Stimulated activated memory B cell treated with anti-CD40 and anti-IgM and Interleukin-4, amounts not matched to agents 10 μg/mL and 1 μg/mL and 100 μg/mL, for 72 hours (primary cell): ENCODE results near the gene ETV3.

Source experiments
- ATAC-seq: fragments of 150-1000 bp; cut with Tn5 transposase; 2 replicates; pipeline ENCODE4 v1.10.0; 2021
- H3K27ac Mint-ChIP-seq: one replicate; pipeline ENCODE4 v1.8.0; 2022; ENCODE audit warnings: mild to moderate bottlenecking, mixed read lengths
- H3K27me3 Mint-ChIP-seq: one replicate; pipeline ENCODE4 v1.8.0; 2022; ENCODE audit warnings: mixed read lengths
- H3K36me3 Mint-ChIP-seq: one replicate; pipeline ENCODE4 v1.8.0; 2022; ENCODE audit warnings: mixed read lengths
- H3K4me1 Mint-ChIP-seq: one replicate; pipeline ENCODE4 v1.8.0; 2022; ENCODE audit warnings: mixed read lengths
- H3K4me3 Mint-ChIP-seq: one replicate; pipeline ENCODE4 v1.8.0; 2022; ENCODE audit warnings: mild to moderate bottlenecking, moderate library complexity, mixed read lengths
- H3K9me3 Mint-ChIP-seq: one replicate; pipeline ENCODE4 v1.8.0; 2022; ENCODE audit warnings: mixed read lengths

ETV3 gene

DNA sequence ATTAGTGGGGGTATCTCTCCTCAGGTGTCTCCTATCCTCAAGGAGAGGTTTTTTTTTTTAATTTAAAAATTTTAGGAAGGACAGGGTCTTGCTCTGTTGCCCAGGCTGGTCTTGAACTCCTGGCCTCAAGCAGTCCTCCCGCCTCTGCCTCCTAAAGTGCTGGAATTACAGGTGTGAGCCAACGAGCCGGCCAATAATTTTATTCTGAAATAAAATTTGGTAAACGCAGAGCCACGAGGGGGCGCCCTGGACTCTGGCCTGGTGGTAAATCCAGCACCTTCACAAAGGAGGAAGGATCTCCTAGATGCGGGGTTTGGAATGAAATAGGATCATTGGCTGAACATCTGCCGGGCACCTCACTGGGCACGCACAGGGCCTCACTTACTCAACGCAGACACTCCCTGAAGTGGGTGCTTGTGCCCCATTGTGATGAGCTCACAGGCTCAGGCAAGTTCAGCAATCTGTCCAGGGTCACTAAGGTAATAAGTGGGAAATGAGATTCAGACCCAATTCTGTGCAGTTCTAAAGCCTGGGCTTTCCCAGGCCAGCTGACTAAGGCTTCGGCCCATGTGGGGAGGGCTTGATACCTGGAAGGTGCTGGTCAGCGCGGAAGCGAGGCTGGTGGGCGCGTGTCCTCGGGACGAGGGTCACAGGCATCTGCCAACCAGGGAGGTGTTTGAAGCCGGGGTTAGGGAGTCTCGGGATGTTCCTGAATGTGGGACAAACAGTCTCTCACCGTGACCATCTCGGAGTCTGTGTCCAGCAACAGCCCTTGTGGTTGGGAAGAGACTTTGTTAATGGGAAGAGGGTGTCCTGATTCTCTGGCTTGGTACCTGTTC, 32.7 kb upstream of the ETV3 start:
- H3K27me3 Mint-ChIP-seq, result peaks cover 68% of the 10 kb centered on the region
- no peaks in the 10 kb centered on the region for H3K36me3 Mint-ChIP-seq
- no peak overlapping the region for H3K4me3 Mint-ChIP-seq
- no peak for ATAC-seq
- H3K27ac Mint-ChIP-seq, result no peak overlapping the region
- H3K4me1 Mint-ChIP-seq, result peaks cover 33% of the 10 kb centered on the region
- H3K9me3 Mint-ChIP-seq, result no peaks in the 10 kb centered on the region

DNA sequence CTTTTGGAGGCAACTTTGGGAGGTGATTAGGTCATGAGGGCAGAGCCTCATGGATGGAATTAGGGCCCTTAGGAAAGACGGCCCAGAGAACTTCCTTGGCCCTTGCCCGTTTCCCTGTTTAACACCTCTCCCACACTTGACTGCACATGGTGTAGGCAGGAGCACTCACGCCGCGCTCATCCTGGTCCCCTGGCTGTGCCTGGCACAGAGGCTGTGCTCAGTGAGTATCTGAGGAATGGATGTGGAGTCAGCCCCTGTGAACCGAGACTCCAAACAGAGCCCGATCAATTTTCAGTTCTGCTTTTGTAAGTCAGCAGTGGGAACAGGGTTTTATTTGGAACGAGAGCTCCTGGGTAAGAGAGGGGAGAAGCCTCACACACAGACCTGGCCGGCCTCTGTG, 29.8 kb upstream of the ETV3 start:
- Mint-ChIP-seq H3K36me3 (no peaks in the 10 kb centered on the region), H3K27me3 (peaks cover 74% of the 10 kb centered on the region), H3K27ac (no peak overlapping the region), H3K9me3 (no peaks in the 10 kb centered on the region), H3K4me3 (no peak overlapping the region), H3K4me1 (peaks cover 28% of the 10 kb centered on the region)
- no peak for ATAC-seq

DNA sequence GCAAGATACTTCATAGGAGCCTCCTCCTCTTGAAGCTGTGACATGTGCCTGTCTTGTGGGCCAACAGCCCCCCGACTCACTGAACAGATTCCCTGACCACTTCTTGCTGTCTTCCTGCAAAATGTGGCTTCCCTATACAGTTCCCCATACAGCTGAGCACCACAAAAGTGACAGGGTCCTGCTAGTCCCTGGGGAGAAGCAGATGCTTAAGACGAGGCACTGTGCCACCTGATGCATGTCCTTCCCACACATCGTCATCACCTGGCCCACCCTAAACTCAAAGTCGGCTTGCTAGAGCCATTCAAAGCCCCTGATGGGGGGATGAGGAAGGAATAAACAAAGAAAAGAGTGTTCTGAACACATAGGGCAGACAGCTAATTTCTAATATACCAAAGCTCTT, 29.2 kb upstream of the ETV3 start:
- Mint-ChIP-seq H3K27me3 (peaks cover 71% of the 10 kb centered on the region), H3K27ac (no peak overlapping the region), H3K9me3 (no peaks in the 10 kb centered on the region), H3K4me1 (peaks cover 28% of the 10 kb centered on the region), H3K36me3 (no peaks in the 10 kb centered on the region), H3K4me3 (no peak overlapping the region)
- no peak for ATAC-seq

DNA sequence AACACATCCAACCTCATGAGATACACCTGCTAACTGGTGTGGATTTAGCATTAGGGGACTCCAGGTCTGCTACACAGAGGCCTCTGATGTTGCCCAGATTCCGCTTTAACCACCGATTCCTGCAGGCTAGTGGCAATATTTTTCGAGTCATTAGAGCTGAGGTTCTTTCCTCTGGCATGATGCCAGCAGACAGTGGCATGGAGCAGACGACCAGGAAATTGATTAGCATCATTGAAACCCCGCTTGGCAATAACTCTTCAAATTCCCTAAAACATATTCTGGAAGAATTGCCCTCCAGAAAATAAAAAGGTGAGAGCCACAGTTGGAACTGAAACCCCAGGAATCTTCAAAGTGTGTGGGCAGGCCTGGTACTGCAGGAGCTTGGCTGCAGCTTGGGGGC, 28.4 kb upstream of the ETV3 start:
- no peak overlapping the region for H3K27ac Mint-ChIP-seq
- no peaks in the 10 kb centered on the region for H3K9me3 Mint-ChIP-seq
- H3K4me1 Mint-ChIP-seq, result peaks cover 26% of the 10 kb centered on the region
- H3K27me3 Mint-ChIP-seq, result peaks cover 70% of the 10 kb centered on the region
- no peak overlapping the region for H3K4me3 Mint-ChIP-seq
- no peaks in the 10 kb centered on the region for H3K36me3 Mint-ChIP-seq
- no peak for ATAC-seq

DNA sequence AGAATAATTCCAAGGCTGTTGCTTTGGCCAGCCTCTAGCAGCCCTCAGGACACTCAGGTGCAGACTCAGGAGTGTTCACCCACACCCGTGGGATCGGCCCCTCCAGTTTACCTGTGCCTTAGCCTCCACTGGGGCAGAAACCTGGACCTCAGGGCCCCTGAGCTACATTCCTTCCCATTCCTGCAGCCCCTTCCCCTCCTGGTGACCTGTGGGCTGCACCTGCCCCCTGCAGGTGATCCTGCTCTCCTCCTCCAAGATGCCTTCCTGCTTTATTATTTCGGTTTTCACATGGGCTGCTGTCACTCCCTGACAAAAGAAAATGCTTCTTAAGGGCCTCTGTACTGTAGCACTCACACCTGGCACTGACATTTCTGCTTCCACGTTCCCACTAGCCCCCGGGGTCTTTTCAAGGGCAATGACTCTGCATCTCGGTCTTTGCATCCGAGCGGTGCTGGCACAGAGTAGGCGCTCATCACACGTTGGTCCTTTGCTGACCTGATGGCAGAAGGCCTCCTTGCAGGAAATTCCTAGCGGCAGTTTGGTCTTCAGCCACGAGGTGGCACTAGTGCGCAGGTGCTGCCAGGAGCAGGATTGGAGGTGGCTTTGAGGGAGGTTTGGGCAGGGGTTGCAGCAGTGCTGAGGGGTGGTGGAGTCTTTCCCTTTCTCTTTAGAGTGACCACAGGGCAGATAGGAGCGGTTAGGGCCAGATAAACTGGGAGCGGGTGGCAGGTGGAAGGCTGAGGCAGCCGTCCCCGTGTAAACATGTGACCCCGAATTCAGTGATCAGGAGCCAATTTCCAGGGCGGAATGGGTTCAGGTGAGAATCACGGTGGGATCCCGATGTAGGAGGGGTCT, 25.3 kb upstream of the ETV3 start:
- Mint-ChIP-seq H3K4me3 (no peak overlapping the region), H3K36me3 (no peaks in the 10 kb centered on the region), H3K9me3 (no peaks in the 10 kb centered on the region), H3K27me3 (peaks cover 69% of the 10 kb centered on the region), H3K27ac (no peak overlapping the region), H3K4me1 (peaks cover 22% of the 10 kb centered on the region)
- ATAC-seq, result peak; percentile 63

DNA sequence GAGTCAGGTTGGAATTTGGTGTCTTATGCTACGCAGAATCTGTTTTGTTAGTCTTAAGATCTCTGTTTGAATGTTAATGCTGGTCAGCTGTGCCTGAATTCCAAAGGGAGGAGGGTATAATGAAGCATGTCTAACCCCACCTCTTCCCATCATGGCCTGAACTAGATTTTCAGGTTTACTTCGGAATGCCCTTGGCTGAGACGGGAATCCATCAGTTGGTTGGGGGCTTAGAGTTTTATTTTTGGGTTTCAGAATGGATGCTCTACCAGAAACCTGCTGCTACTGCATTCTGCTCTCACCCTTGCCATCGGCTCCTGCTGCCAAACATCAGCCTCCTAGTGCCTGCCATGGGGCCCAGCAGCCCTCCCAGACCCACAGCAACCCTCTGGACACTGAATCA, 24.1 kb upstream of the ETV3 start:
- Mint-ChIP-seq H3K36me3 (no peaks in the 10 kb centered on the region), H3K27ac (no peak overlapping the region), H3K27me3 (peaks cover 68% of the 10 kb centered on the region), H3K4me1 (peaks cover 13% of the 10 kb centered on the region), H3K9me3 (no peaks in the 10 kb centered on the region), H3K4me3 (no peak overlapping the region)
- no peak for ATAC-seq

DNA sequence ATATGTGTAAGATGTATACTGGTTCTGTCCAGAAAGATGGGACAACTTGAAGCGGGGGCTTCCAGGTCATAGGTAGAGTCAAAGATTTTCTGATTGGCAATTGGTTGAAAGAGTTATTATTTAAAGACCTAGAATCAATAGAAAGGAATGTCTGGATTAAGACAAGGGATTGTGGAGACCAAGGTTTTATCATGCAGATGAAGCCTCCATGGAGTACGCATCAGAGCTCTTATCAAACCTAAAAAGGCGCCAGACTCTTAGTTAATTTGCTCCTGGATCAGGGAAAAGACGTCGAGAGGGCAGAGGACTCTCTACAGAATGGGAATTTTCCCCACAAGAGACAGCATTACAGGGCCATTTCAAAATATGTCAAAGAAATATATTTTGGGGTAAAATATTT, 23.7 kb upstream of the ETV3 start:
- Mint-ChIP-seq H3K27me3 (peaks cover 64% of the 10 kb centered on the region), H3K27ac (no peak overlapping the region), H3K4me1 (peaks cover 8% of the 10 kb centered on the region), H3K9me3 (no peaks in the 10 kb centered on the region), H3K36me3 (no peaks in the 10 kb centered on the region), H3K4me3 (no peak overlapping the region)
- no peak for ATAC-seq

DNA sequence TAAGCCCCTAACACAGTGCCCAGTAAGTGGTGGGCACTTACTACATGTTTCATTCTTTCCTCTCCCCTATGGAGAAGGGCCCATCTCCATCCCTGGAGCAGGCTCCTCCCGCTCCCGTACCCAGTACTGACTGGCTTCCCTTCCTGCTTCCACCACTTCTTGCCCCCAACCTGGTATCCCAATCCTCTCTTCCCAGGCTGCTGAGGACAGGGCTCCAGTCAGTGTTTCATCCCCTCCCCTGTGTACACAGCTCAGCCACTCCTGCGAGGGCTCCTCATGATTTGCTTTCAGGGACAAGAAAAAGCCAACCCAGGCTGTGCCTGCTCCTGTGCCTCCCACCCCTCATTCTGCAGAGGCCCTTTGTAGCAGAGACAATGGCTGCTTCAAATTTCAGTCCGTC, 20.8 kb upstream of the ETV3 start:
- Mint-ChIP-seq H3K36me3 (no peaks in the 10 kb centered on the region), H3K27me3 (peaks cover 64% of the 10 kb centered on the region), H3K27ac (no peak overlapping the region), H3K4me1 (peaks cover 29% of the 10 kb centered on the region), H3K9me3 (no peaks in the 10 kb centered on the region), H3K4me3 (no peak overlapping the region)
- no peak for ATAC-seq

DNA sequence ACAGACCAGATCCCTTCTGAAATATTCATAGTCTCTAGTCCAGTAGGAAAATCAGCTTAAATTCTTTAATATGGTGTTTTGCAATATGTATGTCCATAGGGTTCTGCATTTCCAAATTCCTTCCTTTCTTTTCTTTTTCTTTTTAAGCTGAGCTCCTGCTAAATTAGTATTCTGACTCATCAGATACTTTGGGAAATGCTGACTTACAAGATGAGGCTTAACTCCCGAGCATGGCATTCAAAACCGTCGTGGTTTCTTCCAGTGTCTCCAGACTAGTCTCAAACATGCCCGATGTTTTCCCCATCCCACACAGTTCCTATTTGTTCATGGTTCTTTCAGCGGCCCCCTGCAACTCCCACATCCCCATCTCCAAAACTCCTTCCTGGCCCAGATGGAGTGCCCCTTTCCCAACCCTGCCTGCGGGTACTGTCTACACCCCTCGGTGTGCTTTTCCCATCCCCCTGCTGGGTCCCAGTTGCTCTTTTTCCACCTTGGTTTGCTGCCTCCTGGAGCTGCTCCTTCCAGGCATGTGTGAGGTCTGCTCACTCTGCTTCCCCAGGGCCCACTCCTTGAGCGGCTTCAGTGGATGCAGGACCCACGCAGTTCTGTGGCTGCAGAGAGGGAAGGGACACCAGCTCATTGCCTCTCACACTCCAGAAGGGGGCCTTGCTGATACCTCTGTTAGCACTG, 19.5 kb upstream of the ETV3 start:
- no peak for ATAC-seq
- Mint-ChIP-seq H3K27ac (no peak overlapping the region), H3K4me1 (peaks cover 28% of the 10 kb centered on the region), H3K4me3 (no peak overlapping the region), H3K36me3 (no peaks in the 10 kb centered on the region), H3K9me3 (no peaks in the 10 kb centered on the region), H3K27me3 (peaks cover 63% of the 10 kb centered on the region)

DNA sequence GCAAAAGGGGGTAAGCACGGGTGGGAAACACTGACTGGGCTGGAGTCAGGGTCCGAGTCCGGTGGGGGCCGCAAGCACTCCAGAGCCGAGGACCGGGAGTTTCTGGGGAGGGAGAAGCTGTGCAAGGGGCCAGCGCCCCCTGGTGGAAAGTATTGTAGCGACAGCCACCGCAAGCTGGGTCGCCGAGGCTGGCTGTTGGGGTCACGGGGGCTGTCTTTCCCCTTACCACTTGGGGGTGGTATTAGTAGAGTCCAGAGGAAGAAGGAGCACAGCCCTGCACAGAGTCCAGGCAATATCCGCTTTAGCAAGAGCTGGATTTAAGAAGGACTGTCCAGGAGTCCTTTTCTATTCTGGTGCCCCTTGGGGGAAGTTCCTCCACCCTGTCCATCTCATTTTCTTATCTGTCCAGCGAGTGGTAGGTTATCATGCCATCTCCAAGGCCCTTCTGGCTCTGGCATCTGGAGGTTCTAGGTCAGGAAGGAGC, 17.9 kb upstream of the ETV3 start:
- peaks cover 55% of the 10 kb centered on the region for H3K27me3 Mint-ChIP-seq
- H3K4me1 Mint-ChIP-seq, result peaks cover 29% of the 10 kb centered on the region
- H3K4me3 Mint-ChIP-seq, result peak overlapping the region; percentile 65
- H3K9me3 Mint-ChIP-seq, result no peaks in the 10 kb centered on the region
- peak overlapping the region; percentile 81 for H3K27ac Mint-ChIP-seq
- ATAC-seq, result peak; percentile 70
- no peaks in the 10 kb centered on the region for H3K36me3 Mint-ChIP-seq

DNA sequence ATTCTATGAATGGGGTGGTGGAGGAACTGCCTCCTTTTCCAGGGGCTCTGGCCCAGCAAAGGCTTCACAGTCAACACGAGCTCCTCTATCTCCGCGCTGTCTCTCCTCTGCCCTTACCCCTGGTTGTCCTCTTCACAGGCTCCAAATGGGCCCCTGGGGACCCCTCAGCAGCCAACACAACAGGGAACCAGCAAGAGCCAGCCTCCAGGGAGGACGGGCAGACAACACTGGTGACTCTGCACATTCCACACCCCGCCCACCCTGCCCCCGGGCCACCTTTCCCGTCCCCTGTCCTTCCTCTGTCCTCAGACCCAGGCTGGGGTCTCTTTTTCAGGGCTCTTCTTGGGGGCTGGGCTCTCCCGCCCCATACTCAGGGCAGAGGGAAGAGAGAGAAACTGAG, 17.5 kb upstream of the ETV3 start:
- peaks cover 33% of the 10 kb centered on the region for H3K4me1 Mint-ChIP-seq
- H3K9me3 Mint-ChIP-seq, result no peaks in the 10 kb centered on the region
- ATAC-seq, result peak; percentile 52
- H3K4me3 Mint-ChIP-seq, result peak overlapping the region; percentile 65
- peaks cover 51% of the 10 kb centered on the region for H3K27me3 Mint-ChIP-seq
- H3K36me3 Mint-ChIP-seq, result no peaks in the 10 kb centered on the region
- H3K27ac Mint-ChIP-seq, result peak overlapping the region; percentile 81

DNA sequence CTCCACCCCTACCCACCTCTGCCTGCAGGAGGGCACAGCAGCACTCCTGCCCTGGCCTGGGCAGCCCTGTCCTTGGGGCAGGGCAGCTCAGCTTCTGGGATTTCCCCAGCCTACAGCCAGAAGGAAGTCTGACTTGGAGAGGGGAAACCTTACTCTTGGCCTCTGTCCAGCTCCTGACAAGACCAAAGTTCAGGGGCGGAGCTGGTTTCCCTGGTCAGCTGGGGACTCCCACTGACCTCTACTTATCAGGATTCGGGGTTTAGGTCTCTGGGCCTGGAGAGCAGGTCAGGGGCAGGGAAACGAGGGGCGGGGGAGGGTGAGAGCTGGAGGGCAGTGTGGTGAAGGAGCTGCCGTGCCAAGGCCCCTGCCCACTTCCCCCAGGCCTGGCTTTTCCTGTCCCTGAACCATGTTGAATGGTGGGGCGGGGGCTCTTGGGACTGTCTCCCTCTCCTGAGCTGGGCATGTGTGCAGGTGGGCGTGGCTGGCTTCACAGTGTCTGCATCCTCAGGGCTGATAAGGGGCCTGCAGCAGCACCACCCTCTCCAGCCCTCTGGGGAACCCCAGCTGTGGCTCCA, 16.8 kb upstream of the ETV3 start:
- no peaks in the 10 kb centered on the region for H3K36me3 Mint-ChIP-seq
- peaks cover 45% of the 10 kb centered on the region for H3K27me3 Mint-ChIP-seq
- peak overlapping the region; percentile 52 for H3K4me3 Mint-ChIP-seq
- ATAC-seq, result peak; percentile 60
- H3K27ac Mint-ChIP-seq, result peak overlapping the region; percentile 81
- H3K4me1 Mint-ChIP-seq, result peaks cover 34% of the 10 kb centered on the region
- no peaks in the 10 kb centered on the region for H3K9me3 Mint-ChIP-seq

DNA sequence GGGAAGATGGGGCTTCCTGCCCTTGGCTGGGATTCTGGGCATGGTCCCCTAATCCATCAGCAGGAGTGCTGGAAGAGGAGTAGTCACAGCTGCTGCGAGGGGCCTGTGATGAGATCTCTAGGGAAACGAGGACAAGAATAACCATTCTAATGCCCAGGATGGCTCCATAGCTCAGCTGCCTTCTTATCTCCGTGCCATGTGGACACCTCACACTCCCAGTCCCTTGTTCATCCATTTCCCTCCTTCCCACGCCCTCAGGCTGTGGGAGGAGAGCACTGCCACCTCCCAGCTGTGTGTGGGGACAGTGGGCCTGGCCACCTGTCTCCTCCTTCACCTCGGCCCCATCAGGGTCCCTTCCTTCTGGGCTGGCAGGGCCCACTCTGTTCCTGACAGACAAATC, 16.1 kb upstream of the ETV3 start:
- H3K27me3 Mint-ChIP-seq, result peaks cover 38% of the 10 kb centered on the region
- H3K9me3 Mint-ChIP-seq, result no peaks in the 10 kb centered on the region
- no peak for ATAC-seq
- no peaks in the 10 kb centered on the region for H3K36me3 Mint-ChIP-seq
- peak overlapping the region; percentile 56 for H3K27ac Mint-ChIP-seq
- peaks cover 34% of the 10 kb centered on the region for H3K4me1 Mint-ChIP-seq
- no peak overlapping the region for H3K4me3 Mint-ChIP-seq

DNA sequence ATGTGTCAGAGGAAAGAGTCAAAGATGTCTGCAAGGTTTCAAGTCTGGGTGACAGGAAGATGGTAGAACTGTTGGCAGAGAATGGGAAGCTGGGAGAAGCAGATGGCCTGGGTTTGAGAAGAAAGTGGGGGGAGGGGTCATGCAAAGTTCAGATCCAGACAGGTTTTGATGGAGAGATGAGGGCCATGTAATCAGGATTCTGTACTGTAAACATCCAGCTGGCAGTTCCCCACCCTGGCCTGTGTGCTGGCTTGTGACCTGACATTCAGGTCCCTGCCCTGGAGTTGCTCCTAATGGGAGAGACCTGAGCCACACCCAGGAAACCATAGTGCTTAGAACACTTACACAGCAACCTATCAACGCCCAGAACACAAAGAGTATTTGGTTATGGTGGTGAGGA, 15.6 kb upstream of the ETV3 start:
- Mint-ChIP-seq H3K27me3 (peaks cover 34% of the 10 kb centered on the region), H3K9me3 (no peaks in the 10 kb centered on the region), H3K27ac (peak overlapping the region; percentile 56), H3K36me3 (no peaks in the 10 kb centered on the region), H3K4me1 (peaks cover 37% of the 10 kb centered on the region), H3K4me3 (no peak overlapping the region)
- ATAC-seq, result no peak

DNA sequence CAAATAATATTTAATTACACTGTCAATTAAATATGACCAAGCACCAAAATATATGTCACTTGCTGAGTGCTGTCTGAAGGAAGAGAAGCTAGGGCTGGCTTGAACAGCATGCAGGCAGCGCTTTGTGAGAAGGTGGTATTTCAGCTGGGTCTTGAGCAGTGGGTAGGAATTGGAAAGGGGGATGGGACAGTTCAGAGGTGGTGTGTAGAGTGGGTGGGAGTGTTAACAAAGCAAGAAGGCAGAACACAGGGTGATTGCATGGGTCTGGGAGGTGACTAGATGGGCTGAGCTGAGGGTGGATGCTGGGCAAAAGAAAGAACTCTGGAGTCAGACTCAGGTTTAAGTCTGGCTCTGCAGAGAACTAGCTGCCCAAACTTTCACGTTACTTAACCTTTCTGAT, 14.3 kb upstream of the ETV3 start:
- ATAC-seq, result no peak
- H3K4me1 Mint-ChIP-seq, result peaks cover 50% of the 10 kb centered on the region
- H3K27me3 Mint-ChIP-seq, result peaks cover 25% of the 10 kb centered on the region
- H3K36me3 Mint-ChIP-seq, result no peaks in the 10 kb centered on the region
- no peak overlapping the region for H3K4me3 Mint-ChIP-seq
- no peaks in the 10 kb centered on the region for H3K9me3 Mint-ChIP-seq
- no peak overlapping the region for H3K27ac Mint-ChIP-seq
